Measurements from ENCODE around the gene SLAIN1.
"Not testable (repeated sequence)": the region's sequence is repeated elsewhere in the genome, so short reads cannot be mapped to it uniquely, and the experiment has no call there.

Gene SLAIN1

GRCh38 chr13:77697217-77698103 lies at the start of gene SLAIN1:
TSS of gene SLAIN1 (plus strand) at chr13:77697687. CDS start at chr13:77697914, 227 bp downstream.
- peak; percentile 57 for DNase-seq

- no peak for DNase-seq
Observed at GRCh38 chr13:77650409-77650808, 47.1 kb upstream of the SLAIN1 start.

GRCh38 chr13:77653301-77653700 lies 44.2 kb upstream of the SLAIN1 start:
- no peak for DNase-seq

- not testable (repeated sequence) for DNase-seq
Observed at GRCh38 chr13:77660016-77660415, 37.5 kb upstream of the SLAIN1 start.

- DNase-seq, result no peak
Observed at GRCh38 chr13:77660841-77661250, 36.6 kb upstream of the SLAIN1 start.

- DNase-seq, result not testable (repeated sequence)
Observed at GRCh38 chr13:77662301-77662700, 35.2 kb upstream of the SLAIN1 start.

GRCh38 chr13:77662831-77663230 lies 34.7 kb upstream of the SLAIN1 start:
- DNase-seq, result not testable (repeated sequence)

- DNase-seq, result no peak
Observed at GRCh38 chr13:77674852-77675251, 22.6 kb upstream of the SLAIN1 start.

GRCh38 chr13:77678691-77679235 lies 18.7 kb upstream of the SLAIN1 start:
- no peak for DNase-seq

GRCh38 chr13:77687799-77688198 lies 9.7 kb upstream of the SLAIN1 start:
- DNase-seq, result no peak

GRCh38 chr13:77691871-77692270 lies 5.6 kb upstream of the SLAIN1 start:
- DNase-seq, result no peak

GRCh38 chr13:77692746-77693448 lies 4.6 kb upstream of the SLAIN1 start:
- DNase-seq, result no peak

- no peak for DNase-seq
Observed at GRCh38 chr13:77693449-77693940, 4.0 kb upstream of the SLAIN1 start.

- peak; percentile 12 for DNase-seq
Observed at GRCh38 chr13:77696006-77696878, 1.2 kb upstream of the SLAIN1 start.

- no peak for DNase-seq
Observed at GRCh38 chr13:77696879-77697216, 639 bp upstream of the SLAIN1 start.

GRCh38 chr13:77698201-77699058 lies 943 bp downstream of the SLAIN1 start:
- no peak for DNase-seq

GRCh38 chr13:77699059-77699680 lies 1.7 kb downstream of the SLAIN1 start:
- DNase-seq, result no peak

GRCh38 chr13:77701305-77701704 lies 3.8 kb downstream of the SLAIN1 start:
- DNase-seq, result no peak

GRCh38 chr13:77702366-77702765 lies 4.9 kb downstream of the SLAIN1 start:
- DNase-seq, result no peak

- no peak for DNase-seq
Observed at GRCh38 chr13:77703408-77703807, 5.9 kb downstream of the SLAIN1 start.

GRCh38 chr13:77714119-77714755 lies 16.8 kb downstream of the SLAIN1 start:
- no peak for DNase-seq

Data from NCI-H2107 (cell line).